Measurements from ENCODE around the gene MUCL1.
"Not testable (repeated sequence)": the region's sequence is repeated elsewhere in the genome, so short reads cannot be mapped to it uniquely, and the experiment has no call there.

MUCL1 gene

GRCh38 chr12:54853933-54854538 lies at the start of gene MUCL1:
MUCL1 (plus strand) TSS chr12:54854516; CDS start chr12:54854583, 67 bp downstream.
- DNase-seq = peak; percentile 71 to 84

GRCh38 chr12:54821676-54822075 lies 32.6 kb upstream of the MUCL1 start:
- DNase-seq = no peak

DNA sequence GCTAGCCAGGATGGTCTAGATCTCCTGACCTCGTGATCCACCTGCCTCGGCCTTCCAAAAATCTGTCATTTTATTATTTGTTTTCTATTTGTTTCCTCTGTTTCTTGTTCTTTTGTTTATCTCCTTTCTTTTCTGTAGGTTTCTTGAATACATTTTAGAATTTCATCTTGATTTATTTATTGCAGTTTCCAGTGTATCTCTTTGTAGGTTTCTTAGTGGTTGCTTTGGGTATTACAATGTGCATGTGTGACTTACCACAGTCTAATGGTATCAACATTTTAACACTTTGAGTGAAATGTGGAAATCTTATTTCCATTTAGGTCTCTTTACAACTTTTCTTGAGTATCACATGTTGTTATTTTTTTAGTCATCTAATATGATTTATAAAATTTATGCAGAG lies 29.9 kb upstream of the MUCL1 start:
- no peak for DNase-seq

DNA sequence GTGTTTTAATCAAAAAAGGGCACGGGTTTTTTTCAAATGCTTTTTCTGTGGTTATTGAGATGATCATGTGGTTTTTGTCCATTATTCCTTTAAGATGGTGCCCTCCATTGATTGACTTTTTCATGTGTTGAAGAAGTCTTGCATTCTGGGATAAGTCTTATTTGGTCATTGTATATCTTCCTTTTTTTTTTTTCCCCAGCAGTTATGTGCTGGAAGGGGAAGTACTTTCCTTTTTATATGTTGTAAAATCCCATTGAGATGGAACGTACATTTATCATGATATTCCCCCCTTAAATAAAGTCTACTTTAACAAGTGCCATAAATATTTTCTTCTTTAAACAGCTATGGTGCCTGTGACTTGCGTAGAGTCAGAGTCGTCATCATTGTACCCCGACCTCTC lies 24.8 kb upstream of the MUCL1 start:
- DNase-seq = no peak

DNA sequence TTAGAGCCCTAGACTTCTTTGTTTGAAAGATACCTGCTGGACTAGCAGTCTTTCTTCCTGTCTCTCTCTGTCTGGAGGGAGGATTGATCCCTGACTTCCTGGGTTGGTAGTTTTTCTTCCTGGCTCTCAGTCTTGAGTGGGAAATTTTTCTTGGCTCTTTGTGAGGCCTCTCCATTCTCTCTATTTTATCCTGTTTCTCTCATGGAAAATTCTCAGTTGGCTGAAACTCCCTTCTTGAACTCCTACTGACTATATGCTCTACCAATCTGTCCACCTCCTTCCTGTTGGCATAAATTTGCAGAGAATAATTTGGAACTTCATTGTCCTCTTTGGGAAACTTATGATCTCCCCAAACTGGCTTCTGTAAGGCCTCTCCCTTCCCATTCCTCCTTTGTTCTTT lies 24.1 kb upstream of the MUCL1 start:
- no peak for DNase-seq

DNA sequence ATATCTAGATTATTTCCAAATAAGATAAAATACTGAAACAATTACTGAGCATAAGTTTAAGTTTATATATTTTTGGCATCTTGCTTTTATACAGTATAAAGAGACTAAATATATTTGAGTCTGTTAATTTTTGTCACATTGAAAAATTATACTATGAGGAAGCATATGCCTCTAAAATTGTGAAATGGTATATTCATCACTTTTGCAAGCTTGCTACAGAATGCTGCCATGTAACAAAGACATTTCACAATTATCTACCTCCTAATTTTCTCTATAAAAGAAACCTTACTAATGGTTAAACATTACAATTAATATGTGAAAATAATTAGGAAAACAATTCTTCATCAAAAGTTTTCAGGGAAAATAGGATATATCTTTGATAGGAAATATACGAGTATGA lies 22.7 kb upstream of the MUCL1 start:
- DNase-seq = no peak

DNA sequence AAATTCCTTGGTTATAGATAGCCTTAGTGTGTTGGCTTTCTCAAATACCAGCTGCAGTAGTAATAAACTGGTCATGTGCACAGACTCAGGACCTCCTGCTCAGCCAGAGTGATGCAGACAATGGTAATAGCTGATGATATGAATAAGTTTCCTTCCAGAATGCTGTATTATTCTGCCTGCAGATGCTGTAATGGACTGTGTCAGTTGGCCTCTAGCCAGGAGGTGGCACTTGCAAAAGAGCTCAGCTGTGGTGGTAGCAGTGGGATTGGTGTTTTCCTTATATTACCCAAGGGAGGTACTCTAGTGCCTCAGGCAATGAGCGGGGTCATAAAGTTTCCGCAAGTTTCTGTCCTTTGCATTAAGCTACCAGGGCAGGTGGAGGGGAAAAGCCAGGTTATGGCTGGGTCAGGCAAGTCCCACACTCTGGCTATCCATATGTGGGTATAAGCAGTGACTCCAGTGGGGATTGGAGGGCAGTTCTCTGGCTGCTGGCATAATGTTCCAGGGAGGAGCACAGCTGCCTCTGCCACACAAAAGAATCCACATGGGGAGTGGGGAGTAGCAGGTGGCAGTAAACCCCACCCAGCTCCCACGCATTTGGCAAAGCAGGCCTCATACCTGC lies 14.0 kb upstream of the MUCL1 start:
- DNase-seq = no peak

DNA sequence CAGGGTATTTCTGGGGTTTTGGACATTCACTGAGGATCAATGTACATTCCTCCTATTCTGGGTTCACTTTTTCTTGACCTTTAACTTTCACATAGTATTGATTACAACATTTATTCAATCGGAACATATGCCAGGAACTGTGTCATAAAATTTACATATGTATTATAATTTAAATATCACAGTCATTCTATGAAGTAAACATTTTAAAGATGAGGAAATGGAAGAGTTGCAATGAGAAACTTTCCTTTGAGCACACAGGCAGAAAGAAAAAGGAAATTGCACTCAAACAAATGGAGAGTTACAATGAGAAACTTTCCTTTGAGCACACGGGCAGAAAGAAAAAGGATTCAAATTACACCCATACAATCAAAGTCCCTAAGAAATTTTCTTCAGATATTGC lies 3.1 kb downstream of the MUCL1 start:
- DNase-seq = no peak

DNA sequence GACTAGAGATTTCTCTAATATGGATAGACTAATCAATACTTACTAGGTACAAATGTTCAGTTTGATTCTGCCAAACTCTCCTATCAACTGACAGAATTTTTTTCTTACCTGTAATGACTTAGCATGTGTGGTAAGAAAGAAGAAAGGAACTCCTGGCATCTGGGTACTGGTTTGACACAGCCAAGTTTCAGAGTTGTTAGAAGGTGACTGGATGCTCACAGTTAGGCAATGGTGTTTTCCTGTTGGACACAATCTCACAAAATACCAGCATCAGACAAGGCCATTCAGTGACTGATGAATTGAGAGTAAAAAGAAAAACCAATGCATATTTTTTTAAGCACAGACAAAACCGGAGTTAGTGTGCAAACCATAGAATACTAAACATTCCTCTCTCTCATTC lies 4.2 kb downstream of the MUCL1 start:
- no peak for DNase-seq

- DNase-seq = no peak
Observed at GRCh38 chr12:54859502-54859901, 5.2 kb downstream of the MUCL1 start.

GRCh38 chr12:54861927-54862326 lies 7.6 kb downstream of the MUCL1 start:
- DNase-seq = no peak

GRCh38 chr12:54863948-54864618 lies 9.8 kb downstream of the MUCL1 start:
- DNase-seq = no peak

GRCh38 chr12:54865683-54866324 lies 11.5 kb downstream of the MUCL1 start:
- DNase-seq = peak in 1 of 2 experiments; percentile 14

DNA sequence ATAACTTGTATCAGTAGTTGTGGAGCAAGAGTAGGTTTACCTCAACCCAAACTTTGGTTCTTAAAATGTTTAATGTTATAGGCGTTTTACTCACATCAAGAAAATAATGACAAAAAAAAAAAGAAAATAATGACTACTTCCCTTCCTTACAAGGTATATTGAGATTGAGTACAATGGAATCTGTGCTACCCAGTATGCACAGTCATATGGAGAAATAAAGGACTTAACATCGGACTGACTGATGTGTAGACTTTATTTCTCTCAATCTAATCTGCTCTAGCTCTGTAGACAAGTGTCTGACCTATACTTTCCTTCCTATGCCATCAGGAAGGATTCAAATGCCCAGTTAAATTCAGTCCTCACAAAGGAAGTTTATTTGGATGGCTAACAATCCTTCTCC lies 14.4 kb downstream of the MUCL1 start:
- no peak for DNase-seq

- no peak for DNase-seq
Observed at GRCh38 chr12:54870048-54870447, 15.7 kb downstream of the MUCL1 start.

DNA sequence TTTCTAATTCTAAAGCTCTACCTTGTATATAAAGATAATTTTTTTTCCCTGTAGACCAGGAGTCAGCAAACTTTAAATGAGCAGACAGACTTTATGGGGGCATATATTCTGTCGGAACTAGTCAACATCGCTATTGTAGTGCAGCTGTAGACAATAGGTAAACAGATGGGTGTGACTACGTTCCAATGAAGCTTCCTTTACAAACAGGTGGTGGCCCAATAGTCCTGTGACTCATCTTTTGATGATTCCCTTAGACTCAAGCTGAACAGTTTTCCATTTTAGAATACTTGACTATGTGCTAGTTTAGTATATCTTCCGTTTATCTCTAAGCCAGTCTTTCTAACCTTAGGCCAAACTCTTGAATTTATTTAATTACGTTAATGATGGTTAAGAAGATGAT lies 16.3 kb downstream of the MUCL1 start:
- no peak for DNase-seq

GRCh38 chr12:54879150-54879549 lies 24.8 kb downstream of the MUCL1 start:
- DNase-seq = no peak

DNA sequence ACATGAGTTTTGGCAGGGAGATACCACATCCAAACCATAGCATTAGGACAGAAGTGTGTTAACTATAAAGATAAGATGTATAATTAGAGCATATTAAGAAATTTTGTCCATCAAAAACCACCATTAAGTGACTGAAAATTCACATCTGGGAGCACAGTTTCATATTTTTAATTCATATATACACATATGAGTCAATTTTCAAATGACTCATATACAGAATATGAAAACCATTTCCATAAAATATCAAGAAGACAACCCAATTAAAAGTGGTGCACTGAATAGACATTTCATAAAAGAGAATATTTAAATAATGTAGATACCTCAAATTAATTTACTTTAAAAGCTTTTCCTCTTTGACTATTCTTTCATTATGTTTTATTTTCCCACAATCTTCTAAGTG lies 25.3 kb downstream of the MUCL1 start:
- no peak for DNase-seq

- no peak for DNase-seq
Observed at GRCh38 chr12:54882079-54882478, 27.8 kb downstream of the MUCL1 start.

DNA sequence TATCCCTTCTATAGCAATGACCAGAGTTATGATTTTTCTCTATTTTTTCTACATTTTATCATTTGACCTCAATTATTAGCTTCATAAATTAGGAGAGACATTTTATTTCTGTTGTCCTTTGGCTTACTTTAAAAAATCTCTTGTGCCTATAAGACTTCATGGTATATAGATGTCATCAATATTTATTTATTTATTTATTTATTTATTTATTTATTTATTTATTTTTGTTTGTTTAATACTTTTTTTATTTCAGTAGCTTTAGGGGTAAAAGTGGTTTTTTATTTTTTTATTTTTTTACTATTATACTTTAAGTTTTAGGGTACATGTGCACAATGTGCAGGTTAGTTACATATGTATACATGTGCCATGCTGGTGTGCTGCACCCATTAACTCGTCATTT lies 28.3 kb downstream of the MUCL1 start:
- not testable (repeated sequence) for DNase-seq

GRCh38 chr12:54888428-54888827 lies 34.1 kb downstream of the MUCL1 start:
- DNase-seq = not testable (repeated sequence)

DNA sequence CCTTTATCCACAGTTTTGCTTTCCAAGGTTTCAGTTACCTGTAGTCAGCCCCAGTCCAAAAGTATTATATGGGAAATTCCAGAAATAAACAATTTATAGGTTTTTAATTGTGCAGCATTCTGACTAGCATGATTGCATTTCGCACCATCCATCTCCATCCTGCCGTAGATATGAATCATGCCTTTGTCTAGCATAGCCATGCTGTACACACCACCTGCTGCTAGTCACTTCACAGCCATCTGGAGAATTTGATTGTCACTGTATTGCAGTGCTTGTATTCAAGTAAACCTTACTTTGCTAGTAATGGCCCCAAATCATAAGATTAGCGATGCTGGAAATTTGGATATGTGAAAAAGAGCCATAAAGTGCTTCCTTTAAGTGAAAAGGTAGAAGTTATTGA lies 36.0 kb downstream of the MUCL1 start:
- DNase-seq = no peak

GRCh38 chr12:54891717-54892478 lies 37.6 kb downstream of the MUCL1 start:
- DNase-seq = no peak
